GM18508 (cell line): ENCODE data around the gene SPTBN1.
A peak's percentile ranks its signal among the peaks of the same experiment; 100 is the strongest.

Source experiments
- ATAC-seq: cut with Tn5 transposase; IDR thresholded peaks from one replicate; pipeline ENCODE4 v1.9.1; 2021; ENCODE audit warnings: moderate number of reproducible peaks; ENCODE audit not compliant: insufficient read depth, unreplicated experiment

The SPTBN1 gene

GRCh38 chr2:54636415-54637139, 180.4 kb downstream of the SPTBN1 start:
- ATAC-seq = no peak

- peak; percentile 29 for ATAC-seq
These were observed 182.0 kb downstream of the SPTBN1 start for GRCh38 chr2:54638103-54638502.

DNA sequence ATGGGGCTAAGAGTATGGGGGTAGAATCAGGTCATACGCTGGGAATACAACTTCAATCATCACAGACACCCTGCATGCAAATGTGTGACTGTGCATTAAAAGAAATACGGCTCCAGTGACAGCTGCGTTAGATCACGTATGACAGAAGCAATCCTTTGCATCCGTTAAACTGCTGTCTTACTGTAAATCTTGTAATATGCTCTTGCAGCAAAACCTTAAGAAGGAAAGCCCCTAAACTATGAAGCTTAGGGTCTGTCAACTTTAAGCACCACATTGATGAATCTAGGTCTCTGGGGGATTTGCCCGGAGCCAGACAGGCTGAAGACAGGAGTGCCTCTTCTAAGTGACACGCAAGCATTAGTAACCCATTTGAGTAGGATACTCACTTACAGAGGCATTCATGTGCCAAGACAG, 182.7 kb downstream of the SPTBN1 start:
- no peak for ATAC-seq

GRCh38 chr2:54639609-54640008, 183.5 kb downstream of the SPTBN1 start:
- no peak for ATAC-seq

DNA sequence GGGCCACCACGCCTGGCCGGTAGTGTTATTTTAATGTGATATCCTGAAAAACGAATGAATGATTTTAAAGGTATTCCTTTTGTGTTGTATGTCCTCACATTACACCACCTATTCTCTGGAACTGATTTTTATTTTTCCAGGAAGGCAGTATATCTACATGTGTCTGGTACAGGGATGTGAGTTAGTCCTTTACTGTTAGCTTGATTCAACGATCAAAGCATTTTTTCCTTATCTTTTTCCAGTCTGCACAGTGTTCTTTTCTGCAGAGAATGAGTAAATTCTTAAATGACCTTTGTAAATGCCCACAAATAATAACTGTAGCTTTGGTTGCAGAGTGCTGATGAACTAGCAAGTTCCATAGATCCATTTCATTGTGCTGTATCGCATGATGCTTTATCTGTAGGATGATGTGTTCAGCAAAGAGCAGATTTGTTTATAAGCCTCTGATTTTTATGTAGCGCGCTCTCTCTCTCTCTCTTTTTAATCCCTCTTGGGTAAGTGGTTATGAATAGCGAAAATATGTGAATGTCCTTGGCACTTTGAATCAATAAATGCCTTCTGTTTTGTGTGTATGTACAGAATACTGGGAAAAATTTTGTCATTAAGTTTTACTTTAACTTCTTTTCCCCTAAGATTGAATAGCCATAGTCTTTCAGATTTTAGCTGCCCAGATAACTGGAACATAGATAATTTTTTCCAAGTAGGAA, 184.9 kb downstream of the SPTBN1 start:
- ATAC-seq = no peak

DNA sequence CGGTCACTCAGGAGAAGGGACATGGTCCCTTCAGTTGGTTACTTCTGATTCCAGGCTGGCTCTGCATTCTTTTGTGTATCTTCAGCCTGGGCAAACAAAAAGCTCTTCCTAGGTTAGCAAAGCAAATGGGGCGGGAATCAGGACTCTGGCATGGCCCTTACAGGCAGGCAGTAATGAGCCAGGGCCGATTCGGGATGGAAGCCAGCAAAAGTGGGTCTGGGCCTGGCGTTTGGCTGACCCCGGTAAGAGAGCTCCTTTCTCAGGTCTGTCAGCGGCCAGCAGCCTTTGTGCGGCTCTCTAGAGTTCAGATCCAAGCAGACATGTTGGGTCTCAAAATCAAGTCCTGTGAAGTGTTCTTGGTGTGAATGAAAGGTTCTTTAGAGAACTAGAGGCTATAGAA, 185.9 kb downstream of the SPTBN1 start:
- ATAC-seq = no peak

DNA sequence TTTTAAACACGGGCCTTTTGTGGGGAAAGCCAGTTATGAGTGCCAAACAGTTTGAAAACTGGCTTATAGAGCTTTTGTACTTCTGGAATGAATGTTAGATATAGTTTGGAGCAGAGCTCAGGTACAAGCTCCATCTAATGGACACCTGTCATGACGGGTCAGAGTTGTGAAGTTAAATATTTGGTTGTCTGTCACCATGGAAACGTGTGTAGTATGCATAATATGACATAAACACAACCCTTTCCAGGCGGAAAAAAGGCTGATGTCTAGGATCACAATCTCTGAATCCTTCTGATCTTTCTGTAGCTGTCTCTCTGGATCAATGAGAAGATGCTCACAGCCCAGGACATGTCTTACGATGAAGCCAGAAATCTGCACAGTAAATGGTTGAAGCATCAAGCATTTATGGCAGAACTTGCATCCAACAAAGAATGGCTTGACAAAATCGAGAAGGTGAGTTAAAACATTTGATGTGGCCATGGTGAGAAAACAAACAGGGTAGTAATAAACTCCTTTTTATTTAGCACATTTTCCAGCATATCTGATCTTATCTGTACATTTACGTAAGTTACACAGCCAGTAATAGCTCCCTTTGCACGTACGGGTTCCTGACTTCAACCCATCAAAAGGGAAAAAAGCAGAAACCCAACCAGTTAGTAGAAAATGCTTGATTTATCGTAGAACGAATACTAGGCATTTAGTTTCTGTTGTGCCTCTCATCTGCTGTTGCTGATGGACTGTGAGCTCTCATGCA, 186.7 kb downstream of the SPTBN1 start:
- no peak for ATAC-seq

DNA sequence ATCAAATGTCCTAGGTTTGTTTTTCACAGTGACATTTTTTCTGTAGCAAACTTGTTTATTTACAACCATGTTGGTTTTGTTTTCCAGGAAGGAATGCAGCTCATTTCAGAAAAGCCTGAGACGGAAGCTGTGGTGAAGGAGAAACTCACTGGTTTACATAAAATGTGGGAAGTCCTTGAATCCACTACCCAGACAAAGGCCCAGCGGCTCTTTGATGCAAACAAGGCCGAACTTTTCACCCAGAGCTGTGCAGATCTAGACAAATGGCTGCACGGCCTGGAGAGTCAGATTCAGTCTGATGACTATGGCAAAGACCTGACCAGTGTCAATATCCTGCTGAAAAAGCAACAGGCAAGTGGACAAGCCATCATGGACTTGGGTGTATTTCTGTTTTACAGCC, 188.1 kb downstream of the SPTBN1 start:
- ATAC-seq = no peak

DNA sequence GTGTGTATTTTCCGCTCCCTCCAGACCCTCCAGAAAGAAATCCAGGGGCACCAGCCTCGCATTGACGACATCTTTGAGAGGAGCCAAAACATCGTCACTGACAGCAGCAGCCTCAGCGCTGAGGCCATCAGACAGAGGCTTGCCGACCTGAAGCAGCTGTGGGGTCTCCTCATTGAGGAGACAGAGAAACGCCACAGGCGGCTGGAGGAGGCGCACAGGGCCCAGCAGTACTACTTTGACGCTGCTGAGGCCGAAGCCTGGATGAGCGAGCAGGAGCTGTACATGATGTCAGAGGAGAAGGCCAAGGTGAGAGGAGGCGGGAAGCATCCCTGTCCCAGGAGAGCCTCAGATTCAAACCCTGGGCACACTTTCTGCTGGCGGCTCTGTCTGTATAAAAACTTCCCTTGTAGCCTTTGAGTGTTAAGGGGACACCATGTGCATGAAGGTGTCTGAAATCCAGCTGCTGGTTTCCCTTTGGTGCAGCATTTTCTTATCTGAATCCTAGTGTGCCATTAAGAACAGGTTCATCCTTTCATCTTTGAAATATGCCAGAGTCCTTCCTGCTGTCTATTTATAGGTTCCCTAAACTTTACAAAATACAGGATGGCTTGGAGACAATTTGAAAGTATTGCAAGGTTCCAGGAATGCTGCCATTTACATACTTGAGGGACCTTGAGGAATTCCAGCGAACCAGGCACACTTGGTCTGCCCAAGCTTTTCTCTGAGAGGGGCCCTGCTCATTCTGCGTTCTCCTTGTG, 190.2 kb downstream of the SPTBN1 start:
- no peak for ATAC-seq

DNA sequence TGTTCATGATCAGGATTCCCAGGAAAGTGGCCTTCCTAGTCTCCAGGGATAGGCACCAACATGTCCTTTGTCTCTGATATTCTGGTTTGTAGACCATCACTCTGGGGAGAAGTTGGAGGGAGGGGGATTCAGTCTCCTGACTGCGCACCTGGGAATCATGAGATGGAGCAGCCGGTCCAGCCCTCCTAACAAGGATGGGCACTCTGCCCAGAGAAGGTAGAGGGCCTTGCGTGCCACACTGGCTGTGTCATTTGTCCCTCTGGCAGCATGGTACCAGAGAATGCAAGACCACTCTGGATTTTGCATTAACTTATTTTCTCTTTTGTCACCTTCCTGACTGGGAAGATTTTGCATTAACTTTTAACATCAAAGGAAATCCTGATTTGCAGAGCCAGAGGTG, 192.1 kb downstream of the SPTBN1 start:
- no peak for ATAC-seq

DNA sequence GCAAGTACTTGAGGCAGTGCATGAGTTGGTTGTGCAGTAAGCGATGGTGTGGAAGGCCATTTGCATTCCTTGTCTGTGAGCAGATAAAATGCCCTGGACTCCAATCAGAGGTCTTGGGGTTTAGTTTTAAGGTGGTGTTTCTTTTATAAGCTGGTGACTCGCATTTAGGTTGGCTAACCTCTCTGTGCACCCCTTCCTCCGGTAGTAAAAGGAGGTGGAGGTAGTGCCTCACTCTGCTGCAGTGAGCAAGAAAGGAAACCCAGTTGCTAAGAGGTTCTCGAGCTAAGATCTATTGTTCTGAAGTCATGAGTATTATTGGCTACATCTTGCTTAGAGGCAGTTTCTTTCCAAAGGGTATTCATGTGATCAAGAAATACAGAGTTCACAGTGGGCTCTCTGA, 193.1 kb downstream of the SPTBN1 start:
- ATAC-seq = no peak

- ATAC-seq = no peak
These were observed 193.5 kb downstream of the SPTBN1 start for GRCh38 chr2:54649633-54650032.

GRCh38 chr2:54650612-54651011, 194.5 kb downstream of the SPTBN1 start:
- no peak for ATAC-seq

DNA sequence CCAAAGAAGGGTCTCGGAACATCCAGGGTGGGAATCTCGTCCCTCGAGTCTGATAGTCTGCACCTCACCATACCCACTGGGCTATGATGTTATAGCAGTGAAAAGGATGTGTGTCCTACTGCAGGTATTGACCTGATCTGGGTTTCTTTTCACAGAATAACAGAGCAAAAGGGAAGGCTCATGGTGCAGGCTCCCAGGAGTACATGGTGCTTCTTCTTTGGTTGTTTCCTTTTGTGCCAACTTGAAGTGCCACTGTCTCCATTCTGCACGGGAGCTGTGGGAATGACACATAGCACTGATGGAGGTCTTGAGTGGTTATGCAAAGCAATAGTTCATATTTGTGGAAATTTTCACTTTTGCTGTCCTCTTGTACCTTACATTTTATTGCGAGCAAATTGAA, 195.2 kb downstream of the SPTBN1 start:
- no peak for ATAC-seq

DNA sequence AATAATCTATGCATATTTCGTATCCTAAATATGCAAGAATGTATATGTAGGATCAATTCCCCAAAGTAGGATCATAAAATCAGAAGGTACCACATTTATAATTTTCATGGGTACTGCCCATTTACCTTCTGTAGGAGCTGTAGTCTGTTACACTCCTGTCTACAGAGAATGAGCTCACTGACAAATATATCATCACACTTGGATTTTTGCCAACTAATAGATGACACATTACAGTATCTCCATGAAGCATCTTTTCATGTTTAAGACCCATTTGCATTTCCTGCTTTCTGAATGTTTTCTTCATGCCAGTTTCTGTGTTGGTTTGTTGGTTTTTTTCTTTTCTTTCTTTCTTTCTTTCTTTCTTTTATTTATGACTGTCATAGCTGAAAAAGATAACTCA, 196.4 kb downstream of the SPTBN1 start:
- no peak for ATAC-seq

DNA sequence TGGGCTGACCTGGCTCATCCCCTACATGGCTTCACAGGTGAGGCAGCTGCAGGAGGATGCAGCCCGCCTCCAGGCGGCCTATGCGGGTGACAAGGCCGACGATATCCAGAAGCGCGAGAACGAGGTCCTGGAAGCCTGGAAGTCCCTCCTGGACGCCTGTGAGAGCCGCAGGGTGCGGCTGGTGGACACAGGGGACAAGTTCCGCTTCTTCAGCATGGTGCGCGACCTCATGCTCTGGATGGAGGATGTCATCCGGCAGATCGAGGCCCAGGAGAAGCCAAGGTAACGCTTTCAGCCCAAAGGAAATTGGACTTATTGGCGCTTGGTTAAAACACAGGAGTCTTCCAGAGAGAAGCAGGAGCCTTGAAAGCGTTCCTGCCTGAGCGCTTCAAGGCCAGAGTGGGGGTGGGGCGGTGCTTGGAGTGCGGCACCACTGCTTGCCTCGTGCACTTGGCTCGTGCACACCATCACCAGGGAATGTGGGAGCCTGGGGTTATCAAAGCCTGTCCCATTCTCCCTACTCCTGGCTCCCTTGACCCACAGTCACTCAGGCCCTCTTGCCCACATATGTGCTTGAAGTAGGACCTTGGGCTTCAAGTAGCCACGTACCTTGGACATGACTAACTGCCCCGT, 197.6 kb downstream of the SPTBN1 start:
- no peak for ATAC-seq

GRCh38 chr2:54655046-54655809, 199.1 kb downstream of the SPTBN1 start:
- ATAC-seq = no peak

GRCh38 chr2:54656863-54657262, 200.7 kb downstream of the SPTBN1 start:
- ATAC-seq = no peak

- no peak for ATAC-seq
These were observed 201.5 kb downstream of the SPTBN1 start for GRCh38 chr2:54657664-54658083.
